H9 (cell line): ENCODE measurements around the gene ROM1. TPM values are rescaled to one million over a fixed set of nuclear protein-coding genes. Genes with fewer than 3 reads are reported as not detected.

Experiments used
- DNase-seq: peaks from one replicate; pipeline ENCODE4 v3.0.0-alpha.2; 2017
- H2AFZ ChIP-seq: one replicate; pipeline ENCODE4 v1.6.1; 2013; ENCODE audit warnings: mild to moderate bottlenecking, low read length, control low read depth, moderate library complexity
- H2AK5ac ChIP-seq: 2 replicates; pipeline ENCODE4 v1.6.1; 2013; ENCODE audit warnings: low read length, control low read depth, mixed read lengths; ENCODE audit not compliant: insufficient read length
- H2BK120ac ChIP-seq: one replicate; pipeline ENCODE4 v1.6.1; 2013; ENCODE audit warnings: low read depth, mild to moderate bottlenecking, low read length, control low read depth, inconsistent platforms; ENCODE audit not compliant: poor library complexity, severe bottlenecking
- H2BK12ac ChIP-seq: 2 replicates; pipeline ENCODE4 v1.6.1; 2013; ENCODE audit warnings: low read length, control low read depth, mixed read lengths, low read depth; ENCODE audit not compliant: insufficient read length
- H2BK15ac ChIP-seq: 2 replicates; pipeline ENCODE4 v1.6.1; 2013; ENCODE audit warnings: low read depth, low read length, control low read depth
- H2BK20ac ChIP-seq: one replicate; pipeline ENCODE4 v1.6.1; 2013; ENCODE audit warnings: low read depth, mild to moderate bottlenecking, low read length, control low read depth, inconsistent platforms; ENCODE audit not compliant: poor library complexity, severe bottlenecking
- H2BK5ac ChIP-seq: 2 replicates; pipeline ENCODE4 v1.6.1; 2013; ENCODE audit warnings: low read length, control low read depth, mixed read lengths; ENCODE audit not compliant: insufficient read length
- H3K14ac ChIP-seq: 2 replicates; pipeline ENCODE4 v1.6.1; 2013; ENCODE audit warnings: low read length, control low read depth; ENCODE audit not compliant: insufficient read depth
- H3K18ac ChIP-seq: 2 replicates; pipeline ENCODE4 v1.6.1; 2013; ENCODE audit warnings: low read depth, mild to moderate bottlenecking, mixed read lengths, low read length, control low read depth; ENCODE audit not compliant: insufficient read length
- H3K23ac ChIP-seq: 2 replicates; pipeline ENCODE4 v1.6.1; 2013; ENCODE audit warnings: low read length, control low read depth, mixed read lengths, low read depth; ENCODE audit not compliant: insufficient read length
- H3K23me2 ChIP-seq: 2 replicates; pipeline ENCODE4 v1.6.1; 2013; ENCODE audit warnings: low read depth, mild to moderate bottlenecking, mixed read lengths, low read length, control low read depth; ENCODE audit not compliant: insufficient read length, poor library complexity, severe bottlenecking
- H3K27ac ChIP-seq: 2 replicates; pipeline ENCODE4 v1.5.1; 2013; ENCODE audit warnings: low read length, control low read depth, mixed read lengths, low read depth; ENCODE audit not compliant: insufficient read length
- H3K27me3 ChIP-seq: 2 replicates; pipeline ENCODE4 v1.6.1; 2013; ENCODE audit warnings: low read length, control low read depth, inconsistent platforms; ENCODE audit not compliant: insufficient read depth
- H3K4ac ChIP-seq: 2 replicates; pipeline ENCODE4 v1.6.1; 2013; ENCODE audit warnings: low read depth, mild to moderate bottlenecking, control low read depth, inconsistent platforms, low read length, moderate library complexity
- H3K4me1 ChIP-seq: 2 replicates; pipeline ENCODE4 v1.6.1; 2013; ENCODE audit warnings: low read length, control low read depth, inconsistent platforms; ENCODE audit not compliant: insufficient read depth
- H3K4me2 ChIP-seq: 2 replicates; pipeline ENCODE4 v1.6.1; 2013; ENCODE audit warnings: low read length, control low read depth, mixed read lengths; ENCODE audit not compliant: insufficient read length, insufficient read depth
- H3K56ac ChIP-seq: 2 replicates; pipeline ENCODE4 v1.6.1; 2013; ENCODE audit warnings: low read depth, mild to moderate bottlenecking, mixed read lengths, low read length, control low read depth; ENCODE audit not compliant: insufficient read length
- H3K79me1 ChIP-seq: 2 replicates; pipeline ENCODE4 v1.6.1; 2013; ENCODE audit warnings: low read depth, mild to moderate bottlenecking, moderate library complexity, low read length, control low read depth, inconsistent platforms; ENCODE audit not compliant: insufficient read depth, poor library complexity, severe bottlenecking
- H3K79me2 ChIP-seq: 2 replicates; pipeline ENCODE4 v1.6.1; 2013; ENCODE audit warnings: low read length, control low read depth, inconsistent platforms; ENCODE audit not compliant: insufficient read depth
- H3K9ac ChIP-seq: 2 replicates; pipeline ENCODE4 v1.6.1; 2013; ENCODE audit warnings: low read length, control low read depth, mixed read lengths; ENCODE audit not compliant: insufficient read length; ENCODE audit errors: extremely low read depth
- H3K9me3 ChIP-seq: one replicate; pipeline ENCODE4 v1.6.1; 2013; ENCODE audit warnings: low read depth, low read length, inconsistent platforms; ENCODE audit not compliant: control insufficient read depth
- H3T11ph ChIP-seq: one replicate; pipeline ENCODE4 v1.6.1; 2013; ENCODE audit warnings: mild to moderate bottlenecking, low read length, control low read depth, inconsistent platforms
- H4K20me1 ChIP-seq: one replicate; pipeline ENCODE4 v1.6.1; 2013; ENCODE audit not compliant: control insufficient read depth, insufficient read length, insufficient read depth
- H4K5ac ChIP-seq: 2 replicates; pipeline ENCODE4 v1.6.1; 2013; ENCODE audit warnings: low read depth, mild to moderate bottlenecking, mixed read lengths, low read length, control low read depth; ENCODE audit not compliant: insufficient read length
- H4K8ac ChIP-seq: replicated peaks from 2 replicates; pipeline ENCODE4 v1.6.1; 2013; ENCODE audit warnings: low read length, control low read depth, mixed read lengths, low read depth; ENCODE audit not compliant: insufficient read length
- H4K91ac ChIP-seq: 2 replicates; pipeline ENCODE4 v1.6.1; 2013; ENCODE audit warnings: low read depth, mild to moderate bottlenecking, moderate library complexity, mixed read lengths, low read length, control low read depth; ENCODE audit not compliant: insufficient read length
- H3K27ac Mint-ChIP-seq, 3 experiments: 2 replicates in 2 of 3; 3 replicates in 1 of 3; pipeline ENCODE4 v1.8.0; 2020 to 2021; ENCODE audit warnings: mixed read lengths in 3 of 3, mild to moderate bottlenecking in 1 of 3, moderate library complexity in 1 of 3
- H3K27me3 Mint-ChIP-seq: 2 replicates; pipeline ENCODE4 v1.8.0; 2021; ENCODE audit warnings: low read depth, mild to moderate bottlenecking, moderate library complexity, mixed read lengths
- H3K36me3 Mint-ChIP-seq, 3 experiments: 2 replicates in 2 of 3; 3 replicates in 1 of 3; pipeline ENCODE4 v1.8.0; 2020 to 2021; ENCODE audit warnings: low read depth in 3 of 3, mixed read lengths in 3 of 3; ENCODE audit not compliant: insufficient read depth in 1 of 3
- H3K4me1 Mint-ChIP-seq, 2 experiments: 2 replicates each; pipeline ENCODE4 v1.8.0; 2020; ENCODE audit warnings: mixed read lengths in 2 of 2
- H3K4me3 Mint-ChIP-seq, 2 experiments: 2 replicates in 1 of 2; 3 replicates in 1 of 2; pipeline ENCODE4 v1.8.0; 2020 to 2021; ENCODE audit warnings: mild to moderate bottlenecking in 2 of 2, mixed read lengths in 2 of 2, moderate library complexity in 1 of 2
- H3K9me3 Mint-ChIP-seq, 2 experiments: 2 replicates in 1 of 2; 3 replicates in 1 of 2; pipeline ENCODE4 v1.8.0; 2020; ENCODE audit warnings: mild to moderate bottlenecking in 2 of 2, mixed read lengths in 2 of 2, moderate library complexity in 1 of 2
- WGBS: extraction: QIAGEN DNeasy Blood & Tissue Kit; methylation state at CpG from one replicate; pipeline ENCODE4 v1.1.7; 2013; ENCODE audit warnings: missing lambda C conversion rate, low lambda C conversion rate, mixed read lengths; ENCODE audit not compliant: insufficient read length; ENCODE audit errors: extremely low coverage; 5-methylcytosine and 5-hydroxymethylcytosine counted together
- total RNA-seq: library from RNA; stranded (reverse); gene quantifications from 2 replicates; pipeline ENCODE4 v1.2.1, GENCODE V29; 2021
- TF ChIP-seq, protein P1 (sequence below): fragments of 200-600 bp; sonication (generic); conservative IDR thresholded peaks from 3 replicates; pipeline ENCODE4 v1.8.0; 2021; ENCODE audit warnings: antibody characterized with exemption, mild to moderate bottlenecking

Gene ROM1
- total RNA-seq, 1 experiment from 2014 or later = 0.79 TPM

DNA sequence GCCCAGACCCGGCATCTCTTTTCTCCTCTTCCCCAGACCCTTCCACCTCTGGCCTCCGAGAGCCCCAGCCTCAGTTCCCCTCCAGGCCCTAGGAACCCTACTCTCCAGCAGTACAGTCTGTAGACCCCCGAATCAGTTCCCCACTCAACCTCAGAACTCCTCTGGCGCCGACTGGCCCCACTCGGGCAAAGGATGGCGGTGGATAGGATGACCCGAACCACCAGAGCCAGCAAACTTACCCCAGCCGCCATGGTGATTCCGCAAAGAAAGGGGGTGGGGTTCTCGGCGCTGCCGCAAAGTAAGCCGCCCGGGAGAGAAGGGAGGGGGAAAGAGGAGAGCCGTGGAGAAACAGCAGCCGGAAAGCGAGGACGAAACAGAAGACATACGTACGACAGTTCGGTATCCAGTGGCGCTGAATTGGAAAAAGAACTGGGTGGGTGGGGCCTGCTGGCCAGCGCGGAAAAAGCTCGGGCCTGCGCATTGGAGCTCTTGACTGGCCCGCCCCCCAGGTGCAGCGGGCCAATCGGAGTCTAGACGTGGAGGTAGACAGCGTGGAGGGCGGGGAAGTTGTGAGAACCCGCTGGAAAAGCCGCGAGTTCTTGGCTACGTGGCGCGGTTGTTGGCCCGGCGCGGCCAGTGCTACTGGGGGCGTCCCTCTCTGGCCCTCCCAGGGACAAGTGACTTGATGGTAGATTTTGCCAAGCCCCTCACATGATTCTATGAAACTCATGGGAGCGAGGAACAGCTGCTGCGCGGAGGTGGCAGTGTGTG is 39.3 kb upstream of the ROM1 start, which contains the start of gene EEF1G:
Gene EEF1G, minus strand, starts transcription at position 300 of the 771 bp plus-strand sequence. Its CDS starts 49 bp downstream, at position 251.
- no peaks in the 10 kb centered on the region for H3K27me3 Mint-ChIP-seq
- peaks cover 44 to 81% (median 73%) of the 10 kb centered on the region in 3 experiments for H3K36me3 Mint-ChIP-seq
- H4K8ac ChIP-seq = no peak within 1 kb of the TSS
- no peak within 1 kb of the TSS for H2BK12ac ChIP-seq
- peak within 1 kb of the TSS; percentile 95 to 99 (median 99) for H3K27ac Mint-ChIP-seq
- H3K9ac ChIP-seq = peak within 1 kb of the TSS; percentile 92
- H2AK5ac ChIP-seq = no peak within 1 kb of the TSS
- peaks cover 13% of the 10 kb centered on the region for H3K23me2 ChIP-seq
- H3K18ac ChIP-seq = peak within 1 kb of the TSS; percentile 66
- H2AFZ ChIP-seq = no peak within 1 kb of the TSS
- H3K9me3 ChIP-seq = no peaks in the 10 kb centered on the region
- H4K20me1 ChIP-seq = no peaks in the 10 kb centered on the region
- DNase-seq = peak; percentile 100
- TF ChIP-seq, protein P1, sequence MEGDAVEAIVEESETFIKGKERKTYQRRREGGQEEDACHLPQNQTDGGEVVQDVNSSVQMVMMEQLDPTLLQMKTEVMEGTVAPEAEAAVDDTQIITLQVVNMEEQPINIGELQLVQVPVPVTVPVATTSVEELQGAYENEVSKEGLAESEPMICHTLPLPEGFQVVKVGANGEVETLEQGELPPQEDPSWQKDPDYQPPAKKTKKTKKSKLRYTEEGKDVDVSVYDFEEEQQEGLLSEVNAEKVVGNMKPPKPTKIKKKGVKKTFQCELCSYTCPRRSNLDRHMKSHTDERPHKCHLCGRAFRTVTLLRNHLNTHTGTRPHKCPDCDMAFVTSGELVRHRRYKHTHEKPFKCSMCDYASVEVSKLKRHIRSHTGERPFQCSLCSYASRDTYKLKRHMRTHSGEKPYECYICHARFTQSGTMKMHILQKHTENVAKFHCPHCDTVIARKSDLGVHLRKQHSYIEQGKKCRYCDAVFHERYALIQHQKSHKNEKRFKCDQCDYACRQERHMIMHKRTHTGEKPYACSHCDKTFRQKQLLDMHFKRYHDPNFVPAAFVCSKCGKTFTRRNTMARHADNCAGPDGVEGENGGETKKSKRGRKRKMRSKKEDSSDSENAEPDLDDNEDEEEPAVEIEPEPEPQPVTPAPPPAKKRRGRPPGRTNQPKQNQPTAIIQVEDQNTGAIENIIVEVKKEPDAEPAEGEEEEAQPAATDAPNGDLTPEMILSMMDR = no peak
- H2BK15ac ChIP-seq = no peak within 1 kb of the TSS
- peak within 1 kb of the TSS; percentile 98 for H3K4me2 ChIP-seq
- peaks cover 38 to 39% of the 10 kb centered on the region in 2 experiments for H3K4me1 Mint-ChIP-seq
- H3K27ac ChIP-seq = no peak within 1 kb of the TSS
- WGBS = no CpG with 5 or more reads among the region's 46 CpGs
- H2BK120ac ChIP-seq = no peak within 1 kb of the TSS
- H3K56ac ChIP-seq = no peak within 1 kb of the TSS
- H3K9me3 Mint-ChIP-seq = no peaks in the 10 kb centered on the region
- peak within 1 kb of the TSS; percentile 99 to 100 for H3K4me3 Mint-ChIP-seq
- peak within 1 kb of the TSS; percentile 74 for H2BK5ac ChIP-seq
- H3K79me1 ChIP-seq = peaks cover 8% of the 10 kb centered on the region
- no peak within 1 kb of the TSS for H2BK20ac ChIP-seq
- no peaks in the 10 kb centered on the region for H3K4me1 ChIP-seq
- H4K5ac ChIP-seq = no peak within 1 kb of the TSS
- no peak within 1 kb of the TSS for H4K91ac ChIP-seq
- H3K14ac ChIP-seq = peak within 1 kb of the TSS; percentile 86
- H3K23ac ChIP-seq = no peak within 1 kb of the TSS
- H3K79me2 ChIP-seq = peaks cover 12% of the 10 kb centered on the region; the same call in 1 of the 2 replicates
- no peak within 1 kb of the TSS for H3T11ph ChIP-seq
- no peak within 1 kb of the TSS for H3K4ac ChIP-seq
- no peaks in the 10 kb centered on the region for H3K27me3 ChIP-seq
